HEK293 (cell line): ENCODE results near the gene ODAPH.

ENCODE experiments used
- CTCF ChIA-PET: fragments of 350-600 bp; formaldehyde crosslinking; extraction: SDS; loops from one replicate; lab custom pipeline; 2021; ENCODE audit warnings: antibody characterized with exemption; lab: Yijun Ruan, JAX
- POLR2A ChIA-PET: fragments of 300-600 bp; formaldehyde crosslinking; extraction: SDS; loops from one replicate; lab custom pipeline; 2020; ENCODE audit warnings: antibody characterized with exemption, inconsistent platforms; lab: Yijun Ruan, JAX
- H3K27ac ChIP-seq: fragments of 200-500 bp; sonication (Bioruptor generic); 2 replicates; pipeline ENCODE4 v1.5.1; 2014; ENCODE audit warnings: low read depth, low read length, control low read depth, inconsistent platforms; ENCODE audit errors: extremely low read depth
- H3K36me3 ChIP-seq, 2 experiments: fragments of 200-500 bp in 1 of 2; sonication (Bioruptor generic) in 1 of 2; 1 replicate in 1 of 2; 2 replicates in 1 of 2; pipeline ENCODE4 v1.5.1; 2014 to 2017; ENCODE audit warnings: inconsistent platforms in 2 of 2, low read length in 2 of 2; ENCODE audit not compliant: control insufficient read depth in 2 of 2, insufficient read depth in 1 of 2
- H3K4me1 ChIP-seq: fragments of 200-500 bp; sonication (Bioruptor generic); 2 replicates; pipeline ENCODE4 v1.5.1; 2014; ENCODE audit warnings: mild to moderate bottlenecking, low read length, inconsistent platforms; ENCODE audit not compliant: control insufficient read depth, insufficient read depth
- H3K4me3 ChIP-seq: 2 replicates; pipeline ENCODE4 v1.5.1; 2011; ENCODE audit warnings: low read depth, mild to moderate bottlenecking, control low read depth, low read length, moderate library complexity
- H3K9me3 ChIP-seq: fragments of 200-500 bp; sonication (Bioruptor generic); 2 replicates; pipeline ENCODE4 v1.5.1; 2014; ENCODE audit warnings: low read depth, low read length, inconsistent platforms; ENCODE audit not compliant: control insufficient read depth, insufficient read depth
- BCL11A ChIP-seq: fragments of 450-650 bp; formaldehyde crosslinking; IDR thresholded peaks from 2 replicates; pipeline ENCODE4 v1.5.1; 2016; ENCODE audit warnings: low read depth, missing biosample characterization, missing genetic modification characterization
- GFI1B ChIP-seq: fragments of 450-650 bp; formaldehyde crosslinking; IDR thresholded peaks from 2 replicates; pipeline ENCODE4 v1.5.1; 2016; ENCODE audit warnings: missing biosample characterization, missing genetic modification characterization
- GLI4 ChIP-seq: fragments of 450-650 bp; formaldehyde crosslinking; IDR thresholded peaks from 2 replicates; pipeline ENCODE4 v1.5.1; 2016; ENCODE audit warnings: missing biosample characterization, missing genetic modification characterization
- GLIS1 ChIP-seq: fragments of 450-650 bp; formaldehyde crosslinking; IDR thresholded peaks from 2 replicates; pipeline ENCODE4 v1.5.1; 2016; ENCODE audit warnings: missing biosample characterization, missing genetic modification characterization
- HIC1 ChIP-seq: fragments of 450-650 bp; formaldehyde crosslinking; IDR thresholded peaks from 2 replicates; pipeline ENCODE4 v1.5.1; 2016; ENCODE audit warnings: missing biosample characterization, missing genetic modification characterization
- HOXC10 ChIP-seq: sonication (generic); formaldehyde crosslinking; IDR thresholded peaks from 2 replicates; pipeline ENCODE4 v1.8.1; 2023; ENCODE audit warnings: mild to moderate bottlenecking, missing genetic modification reagents
- HOXD13 ChIP-seq: sonication (generic); formaldehyde crosslinking; IDR thresholded peaks from 2 replicates; pipeline ENCODE4 v1.8.0; 2022; ENCODE audit warnings: missing genetic modification reagents, borderline replicate concordance
- KLF16 ChIP-seq: fragments of 450-650 bp; formaldehyde crosslinking; IDR thresholded peaks from 2 replicates; pipeline ENCODE4 v1.5.1; 2017; ENCODE audit warnings: missing biosample characterization, missing genetic modification characterization
- OVOL3 ChIP-seq: fragments of 450-650 bp; formaldehyde crosslinking; IDR thresholded peaks from 2 replicates; pipeline ENCODE4 v1.5.1; 2016; ENCODE audit warnings: missing biosample characterization, missing genetic modification characterization
- REPIN1 ChIP-seq: fragments of 450-650 bp; formaldehyde crosslinking; IDR thresholded peaks from 2 replicates; pipeline ENCODE4 v1.5.1; 2017; ENCODE audit warnings: missing biosample characterization, missing genetic modification characterization, low read depth
- ZNF138 ChIP-seq: fragments of 450-650 bp; formaldehyde crosslinking; IDR thresholded peaks from 2 replicates; pipeline ENCODE4 v1.5.1; 2016; ENCODE audit warnings: missing biosample characterization, missing genetic modification characterization, borderline replicate concordance
- ZNF148 ChIP-seq: fragments of 450-650 bp; formaldehyde crosslinking; IDR thresholded peaks from 2 replicates; pipeline ENCODE4 v1.5.0; 2017; ENCODE audit warnings: missing biosample characterization, missing genetic modification characterization, borderline replicate concordance
- ZNF266 ChIP-seq: fragments of 450-650 bp; formaldehyde crosslinking; IDR thresholded peaks from 2 replicates; pipeline ENCODE4 v1.5.1; 2016; ENCODE audit warnings: missing biosample characterization, missing genetic modification characterization, low read depth
- ZNF274 ChIP-seq, 2 experiments: fragments of 200-500 bp in 1 of 2; fragments of 450-650 bp in 1 of 2; sonication (Bioruptor generic) in 1 of 2; formaldehyde crosslinking in 1 of 2; IDR thresholded peaks; 2 replicates each; pipeline versions ENCODE4 v1.5.1 to v1.6.1; 2014 to 2016; ENCODE audit warnings: borderline replicate concordance in 1 of 2, inconsistent platforms in 1 of 2, low read length in 1 of 2, missing biosample characterization in 1 of 2, missing genetic modification characterization in 1 of 2
- ZNF404 ChIP-seq: fragments of 450-650 bp; formaldehyde crosslinking; IDR thresholded peaks from 2 replicates; pipeline ENCODE4 v1.5.1; 2017; ENCODE audit warnings: missing biosample characterization, missing genetic modification characterization
- ZNF416 ChIP-seq: fragments of 450-650 bp; formaldehyde crosslinking; IDR thresholded peaks from 2 replicates; pipeline ENCODE4 v1.5.1; 2016; ENCODE audit warnings: missing biosample characterization, missing genetic modification characterization
- ZNF501 ChIP-seq: fragments of 450-650 bp; formaldehyde crosslinking; IDR thresholded peaks from 2 replicates; pipeline ENCODE4 v1.5.1; 2016; ENCODE audit warnings: missing biosample characterization, missing genetic modification characterization
- ZNF580 ChIP-seq: fragments of 450-650 bp; formaldehyde crosslinking; IDR thresholded peaks from 2 replicates; pipeline ENCODE4 v1.5.1; 2016; ENCODE audit warnings: missing biosample characterization, missing genetic modification characterization
- ZNF596 ChIP-seq: fragments of 450-650 bp; IDR thresholded peaks from 2 replicates; pipeline ENCODE4 v1.5.0; 2018; ENCODE audit warnings: missing biosample characterization, mild to moderate bottlenecking, missing genetic modification characterization, moderate library complexity
- ZNF621 ChIP-seq: fragments of 450-650 bp; formaldehyde crosslinking; IDR thresholded peaks from 2 replicates; pipeline ENCODE4 v1.5.1; 2017; ENCODE audit warnings: missing biosample characterization, missing genetic modification characterization
- ZNF639 ChIP-seq: fragments of 450-650 bp; formaldehyde crosslinking; IDR thresholded peaks from 2 replicates; pipeline ENCODE4 v1.5.1; 2016; ENCODE audit warnings: missing biosample characterization, missing genetic modification characterization
- ZNF707 ChIP-seq: fragments of 450-650 bp; formaldehyde crosslinking; IDR thresholded peaks from 2 replicates; pipeline ENCODE4 v1.5.1; 2016; ENCODE audit warnings: missing biosample characterization, missing genetic modification characterization
- ZNF747 ChIP-seq: fragments of 450-650 bp; formaldehyde crosslinking; IDR thresholded peaks from 2 replicates; pipeline ENCODE4 v1.5.1; 2016; ENCODE audit warnings: missing biosample characterization, missing genetic modification characterization
- ZNF777 ChIP-seq: fragments of 450-650 bp; formaldehyde crosslinking; IDR thresholded peaks from 2 replicates; pipeline ENCODE4 v1.5.1; 2017; ENCODE audit warnings: missing biosample characterization, missing genetic modification characterization, borderline replicate concordance
- ZNF843 ChIP-seq: fragments of 450-650 bp; formaldehyde crosslinking; IDR thresholded peaks from 2 replicates; pipeline ENCODE4 v1.5.1; 2016; ENCODE audit warnings: missing biosample characterization, missing genetic modification characterization
- ZXDB ChIP-seq: fragments of 450-650 bp; formaldehyde crosslinking; IDR thresholded peaks from 2 replicates; pipeline ENCODE4 v1.5.1; 2016; ENCODE audit warnings: missing biosample characterization, missing genetic modification characterization

Gene ODAPH

GRCh38 chr4:75567725-75568124 lies 11.9 kb downstream of the ODAPH start (continued):
- TF ChIP-seq ZNF138 = no peak
- TF ChIP-seq ZNF404 (tag by site-specific recombination) = no peak
- TF ChIP-seq ZNF621 (tag by site-specific recombination) = no peak
- TF ChIP-seq HIC1 (tag by site-specific recombination) = no peak
- no peak for TF ChIP-seq ZNF843 (tag by site-specific recombination)
- TF ChIP-seq ZXDB (tag by site-specific recombination) = no peak
- TF ChIP-seq, all 188 proteins: peak for 0

GRCh38 chr4:75584067-75584466 lies 28.2 kb downstream of the ODAPH start:
- TF ChIP-seq GLIS1 (no peak), HOXD13 (CRISPR knock-in tag) (no peak), ZNF596 (no peak), ZNF274 (IDR thresholded peaks at IDR 0.05; ENCODE audit: low read length) (no peak), ZNF274 (tag by site-specific recombination; IDR thresholded peaks at IDR 0.05; ENCODE audit: borderline replicate concordance) (no peak), ZNF707 (tag by site-specific recombination) (no peak), ZNF501 (tag by site-specific recombination) (no peak), ZNF777 (tag by site-specific recombination) (no peak), KLF16 (tag by site-specific recombination) (no peak), ZNF148 (no peak), ZNF639 (tag by site-specific recombination) (no peak), ZNF747 (no peak), ZNF580 (tag by site-specific recombination) (no peak), ZNF266 (no peak), OVOL3 (no peak), HOXC10 (CRISPR knock-in tag) (no peak), BCL11A (tag by site-specific recombination) (no peak), GFI1B (no peak), GLI4 (tag by site-specific recombination) (no peak), REPIN1 (no peak), ZNF416 (tag by site-specific recombination) (no peak)
- TF ChIP-seq, all 188 proteins: peak for 0
- H3K4me1 ChIP-seq = no peaks in the 10 kb centered on the region
- H3K4me3 ChIP-seq = no peak overlapping the region
- no peaks in the 10 kb centered on the region for H3K9me3 ChIP-seq
- H3K36me3 ChIP-seq = peaks cover 0 to 6% of the 10 kb centered on the region in 2 experiments; a peak in 1 of 3 replicates
- no peak overlapping the region for H3K27ac ChIP-seq
- POLR2A ChIA-PET = interaction anchor here (0.6 kb wide), 1 partner anchor 16 kb away, joined by 4 read pairs; no protein-coding TSS in a partner anchor
- CTCF ChIA-PET = no interaction called here
